Measurements from ENCODE around the gene ERBB4. TPM values are rescaled to one million over a fixed set of nuclear protein-coding genes. Genes with fewer than 3 reads are reported as not detected.

Gene ERBB4
- total RNA-seq, 2 experiments from 2014 or later, result not detected

DNA sequence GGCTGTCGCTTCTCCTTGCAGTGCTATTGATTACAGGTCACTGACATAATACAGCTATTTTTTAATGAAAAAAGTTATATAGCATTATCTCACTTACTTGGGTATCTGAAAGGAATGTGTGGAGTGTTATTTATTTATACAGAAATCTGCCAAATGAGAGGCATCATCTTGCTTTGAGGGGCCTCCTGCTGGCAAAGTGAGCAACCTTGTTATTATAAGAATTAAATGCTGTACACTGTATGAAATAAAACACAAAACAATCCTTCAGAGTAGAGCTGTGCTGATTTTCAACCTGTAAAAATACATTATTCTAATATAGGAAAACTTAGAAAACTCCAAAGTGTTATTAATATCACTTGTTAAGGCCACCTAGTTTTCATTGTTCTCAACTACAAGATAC lies 20.9 kb downstream of the ERBB4 start:
- Histone ChIP-seq H3K27ac (ENCODE audit: low read depth in 1 of 2, low read length in 2 of 2) (no peak overlapping the region), H3K36me3 (ENCODE audit: insufficient read depth, low read length) (no peaks in the 10 kb centered on the region), H3K27me3 (ENCODE audit: control insufficient read depth in 1 of 2, insufficient read depth in 2 of 2, low read length in 2 of 2) (no peaks in the 10 kb centered on the region), H3K4me1 (ENCODE audit: insufficient read depth, low read length) (no peaks in the 10 kb centered on the region), H3K4me3 (ENCODE audit: low read length) (no peak overlapping the region), H3K9me3 (ENCODE audit: control insufficient read depth in 1 of 2, insufficient read depth in 1 of 2, low read length in 2 of 2) (no peaks in the 10 kb centered on the region)
- Mint-ChIP-seq H3K4me3 (no peak overlapping the region), H3K36me3 (ENCODE audit: low read depth) (no peaks in the 10 kb centered on the region), H3K27me3 (no peaks in the 10 kb centered on the region), H3K27ac (no peak overlapping the region), H3K9me3 (no peaks in the 10 kb centered on the region), H3K4me1 (ENCODE audit: low read depth) (no peaks in the 10 kb centered on the region)
- DNase-seq (no peak), ATAC-seq (ENCODE audit: poor library complexity) (no peak)
- POLR2A ChIA-PET, result no interaction called here
- CTCF ChIA-PET, result no interaction called here
- intact Hi-C loops (cut with DNase I, micrococcal nuclease), result no loop called here
- TF ChIP-seq CTCF (IDR thresholded peaks at IDR 0.05), result no peak

- no peaks in the 10 kb centered on the region for H3K36me3 ChIP-seq (ENCODE audit: insufficient read depth, low read length)
- no peaks in the 10 kb centered on the region for H3K9me3 ChIP-seq (ENCODE audit: control insufficient read depth in 1 of 2, insufficient read depth in 1 of 2, low read length in 2 of 2)
- no peaks in the 10 kb centered on the region for H3K36me3 Mint-ChIP-seq (ENCODE audit: low read depth)
- DNase-seq, result no peak
- no peak overlapping the region for H3K27ac ChIP-seq (ENCODE audit: low read depth in 1 of 2, low read length in 2 of 2)
- no peak overlapping the region for H3K4me3 Mint-ChIP-seq
- H3K4me1 ChIP-seq (ENCODE audit: insufficient read depth, low read length), result no peaks in the 10 kb centered on the region
- POLR2A ChIA-PET, result no interaction called here
- H3K4me1 Mint-ChIP-seq (ENCODE audit: low read depth), result no peaks in the 10 kb centered on the region
- no peaks in the 10 kb centered on the region for H3K27me3 ChIP-seq (ENCODE audit: control insufficient read depth in 1 of 2, insufficient read depth in 2 of 2, low read length in 2 of 2)
- CTCF ChIA-PET, result no interaction called here
- no peak for ATAC-seq (ENCODE audit: poor library complexity)
- intact Hi-C loops (cut with DNase I, micrococcal nuclease), result no loop called here
- no peak for TF ChIP-seq CTCF (IDR thresholded peaks at IDR 0.05)
- H3K27ac Mint-ChIP-seq, result no peak overlapping the region
- no peak overlapping the region for H3K4me3 ChIP-seq (ENCODE audit: low read length)
- no peaks in the 10 kb centered on the region for H3K27me3 Mint-ChIP-seq
- H3K9me3 Mint-ChIP-seq, result no peaks in the 10 kb centered on the region
Measured at GRCh38 chr2:212505586-212505985, 33.0 kb downstream of the ERBB4 start.

DNA sequence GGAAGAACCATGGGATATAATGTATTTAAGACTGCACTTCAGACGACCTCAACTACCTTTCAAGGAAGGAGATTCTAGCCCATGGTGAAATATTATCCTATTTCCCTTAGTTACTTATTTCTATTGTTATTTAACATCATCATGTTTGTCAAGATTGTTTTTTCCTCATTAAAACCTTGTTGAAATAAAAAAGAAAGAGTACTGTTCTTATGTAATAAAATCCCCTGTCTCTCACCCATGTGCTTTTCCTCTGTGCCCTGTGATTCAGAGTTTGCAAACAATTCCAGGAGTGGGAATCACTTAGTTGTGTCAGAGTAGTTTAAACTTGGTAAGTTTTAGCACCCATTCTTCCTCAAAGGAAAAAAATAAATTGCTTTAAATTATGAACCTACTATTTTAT lies 43.6 kb downstream of the ERBB4 start:
- Histone ChIP-seq H3K9me3 (ENCODE audit: control insufficient read depth in 1 of 2, insufficient read depth in 1 of 2, low read length in 2 of 2) (no peaks in the 10 kb centered on the region), H3K27me3 (ENCODE audit: control insufficient read depth in 1 of 2, insufficient read depth in 2 of 2, low read length in 2 of 2) (no peaks in the 10 kb centered on the region), H3K4me3 (ENCODE audit: low read length) (no peak overlapping the region), H3K4me1 (ENCODE audit: insufficient read depth, low read length) (no peaks in the 10 kb centered on the region), H3K27ac (ENCODE audit: low read depth in 1 of 2, low read length in 2 of 2) (no peak overlapping the region), H3K36me3 (ENCODE audit: insufficient read depth, low read length) (no peaks in the 10 kb centered on the region)
- Mint-ChIP-seq H3K36me3 (ENCODE audit: low read depth) (no peaks in the 10 kb centered on the region), H3K27ac (no peak overlapping the region), H3K27me3 (no peaks in the 10 kb centered on the region), H3K9me3 (peaks cover 3% of the 10 kb centered on the region), H3K4me3 (no peak overlapping the region), H3K4me1 (ENCODE audit: low read depth) (no peaks in the 10 kb centered on the region)
- ATAC-seq (ENCODE audit: poor library complexity), result no peak
- intact Hi-C loops (cut with DNase I, micrococcal nuclease), result no loop called here
- ChIA-PET POLR2A (no interaction called here), CTCF (no interaction called here)
- DNase-seq, result no peak
- no peak for TF ChIP-seq CTCF (IDR thresholded peaks at IDR 0.05)

All from CD4-positive, alpha-beta T cell (primary cell).